ENCODE measurements around the gene SMARCC2. TPM values are rescaled to one million over a fixed set of nuclear protein-coding genes. Genes with fewer than 3 reads are reported as not detected.

The SMARCC2 gene
- total and polyA plus RNA-seq, 8 donors = 12.5 to 131 (median 64.3) TPM

- H3K36me3 ChIP-seq = peaks cover 5 to 43% (median 37%) of the 10 kb centered on the region in 4 donors
- 49 to 73% (median 59%) methylated on average over 15 to 16 of the region's 16 CpGs for WGBS, 5 donors
- H3K9me3 ChIP-seq = no peaks in the 10 kb centered on the region
- H3K4me3 ChIP-seq = no peak overlapping the region
- H3K27ac ChIP-seq = no peak overlapping the region
- intact Hi-C loops (cut with DNase I; ENCODE audit: low total_unique reads) = no loop called here
- H3K4me1 ChIP-seq = peaks cover 0 to 8% (median 5%) of the 10 kb centered on the region in 4 donors
- DNase-seq = no peak
- TF ChIP-seq POLR2A (IDR thresholded peaks at IDR 0.05) (no peak), EP300 (IDR thresholded peaks at IDR 0.05) (no peak), CTCF (IDR thresholded peaks at IDR 0.05) (no peak), POLR2AphosphoS5 (IDR thresholded peaks at IDR 0.05) (no peak)
- H3K27me3 ChIP-seq = no peaks in the 10 kb centered on the region
Measured at GRCh38 chr12:56234746-56235436, 45.6 kb upstream of the SMARCC2 start.

- Histone ChIP-seq H3K4me3 (no peak overlapping the region), H3K9me3 (no peaks in the 10 kb centered on the region), H3K27me3 (no peaks in the 10 kb centered on the region), H3K27ac (no peak overlapping the region), H3K4me1 (peaks cover 0 to 8% (median 5%) of the 10 kb centered on the region in 4 donors), H3K36me3 (peaks cover 8 to 33% (median 23%) of the 10 kb centered on the region in 4 donors)
- intact Hi-C loops (cut with DNase I; ENCODE audit: low total_unique reads) = no loop called here
- WGBS, 5 donors = 58 to 100% (median 81%) methylated on average over 1 to 11 of the region's 11 CpGs
- no peak for DNase-seq
- TF ChIP-seq EP300 (IDR thresholded peaks at IDR 0.05) = no peak
- TF ChIP-seq CTCF (IDR thresholded peaks at IDR 0.05) = no peak
- TF ChIP-seq POLR2A (IDR thresholded peaks at IDR 0.05) = no peak
- TF ChIP-seq POLR2AphosphoS5 (IDR thresholded peaks at IDR 0.05) = no peak
Measured at GRCh38 chr12:56231184-56231582, 41.9 kb upstream of the SMARCC2 start.

GRCh38 chr12:56230432-56231183 lies 41.3 kb upstream of the SMARCC2 start:
- no peak overlapping the region for H3K4me3 ChIP-seq
- DNase-seq = peak in 1 of 2 donors; percentile 90
- WGBS, 5 donors = 43 to 52% (median 50%) methylated on average over 6 to 8 of the region's 8 CpGs
- TF ChIP-seq POLR2AphosphoS5 (IDR thresholded peaks at IDR 0.05) = no peak
- no peak for TF ChIP-seq CTCF (IDR thresholded peaks at IDR 0.05)
- no peak for TF ChIP-seq EP300 (IDR thresholded peaks at IDR 0.05)
- no peak for TF ChIP-seq POLR2A (IDR thresholded peaks at IDR 0.05)
- no peaks in the 10 kb centered on the region for H3K9me3 ChIP-seq
- peaks cover 8 to 29% (median 23%) of the 10 kb centered on the region in 4 donors for H3K36me3 ChIP-seq
- no peak overlapping the region for H3K27ac ChIP-seq
- intact Hi-C loops (cut with DNase I; ENCODE audit: low total_unique reads) = no loop called here
- no peaks in the 10 kb centered on the region for H3K27me3 ChIP-seq
- peaks cover 0 to 10% (median 5%) of the 10 kb centered on the region in 4 donors for H3K4me1 ChIP-seq

- Histone ChIP-seq H3K4me1 (peaks cover 5 to 16% (median 12%) of the 10 kb centered on the region in 4 donors), H3K27me3 (no peaks in the 10 kb centered on the region), H3K36me3 (peaks cover 8 to 29% (median 23%) of the 10 kb centered on the region in 4 donors), H3K4me3 (no peak within 1 kb of the TSS), H3K27ac (no peak within 1 kb of the TSS), H3K9me3 (no peaks in the 10 kb centered on the region)
- 53 to 74% (median 57%) methylated on average over 4 of the region's 4 CpGs for WGBS, 5 donors
- DNase-seq = peak in 1 of 2 donors; percentile 35
- intact Hi-C loops (cut with DNase I; ENCODE audit: low total_unique reads) = no loop called here
- no peak for TF ChIP-seq EP300 (IDR thresholded peaks at IDR 0.05)
- TF ChIP-seq POLR2A (IDR thresholded peaks at IDR 0.05) = no peak
- TF ChIP-seq POLR2AphosphoS5 (IDR thresholded peaks at IDR 0.05) = no peak
- TF ChIP-seq CTCF (IDR thresholded peaks at IDR 0.05) = no peak
Measured at GRCh38 chr12:56229916-56230431, 40.7 kb upstream of the SMARCC2 start, which contains the start of gene SLC39A5. TSS of gene SLC39A5 (plus strand) at chr12:56230051. CDS start at chr12:56231275, 1,224 bp downstream.

Data from stomach (tissue), 9 donors.